Activated naive CD8-positive, alpha-beta T cell treated with anti-CD3 and anti-CD28 coated beads, Interleukin-2, amount 50 U/mL, for 16 hours (primary cell): ENCODE data around the gene SDK2.
"Not testable (repeated sequence)": the region's sequence is repeated elsewhere in the genome, so short reads cannot be mapped to it uniquely, and the experiment has no call there.

Experiments
- DNase-seq: peaks from one replicate; pipeline ENCODE4 v3.0.0-alpha.2; 2020; ENCODE audit warnings: low read depth, low spot score

Gene SDK2

DNA sequence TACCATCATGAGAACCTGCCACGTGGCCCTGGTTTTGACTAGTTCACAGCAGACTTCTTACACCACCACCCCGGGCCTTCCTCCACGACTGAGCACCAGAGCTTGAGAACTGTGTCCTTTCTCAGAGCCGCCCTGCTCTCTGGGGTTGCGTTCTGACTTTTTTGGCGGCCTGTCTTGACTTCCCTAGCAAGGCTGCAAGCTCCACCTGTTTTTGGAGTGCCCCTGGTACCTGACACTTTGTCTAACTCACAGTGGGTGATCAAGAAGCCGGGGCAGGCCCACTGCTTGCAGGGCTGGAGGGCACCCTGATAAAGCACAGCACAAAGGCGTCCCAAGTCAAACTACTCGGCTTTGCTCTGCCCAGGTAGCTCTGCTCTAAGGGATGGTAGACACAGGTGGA lies 154.3 kb downstream of the SDK2 start:
- no peak for DNase-seq

DNA sequence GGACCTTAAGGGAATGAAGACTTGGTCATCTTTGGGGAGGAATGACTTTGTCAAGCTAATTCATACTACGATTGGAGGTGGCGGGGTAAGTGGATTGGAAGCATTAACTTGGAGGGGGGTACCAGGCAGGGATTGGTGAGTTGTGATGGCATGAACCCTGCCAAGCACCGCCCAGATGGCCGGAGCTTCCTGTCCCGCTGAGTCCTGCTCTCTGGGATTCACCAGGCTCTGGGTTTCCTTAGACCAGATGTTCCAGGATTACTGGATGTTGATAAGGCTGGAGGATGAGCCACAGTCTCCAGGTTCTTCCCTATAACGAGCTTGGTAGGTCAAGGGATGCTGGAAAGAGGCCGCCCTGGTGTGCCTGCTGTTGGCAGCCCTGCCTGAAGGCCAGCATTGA lies 154.9 kb downstream of the SDK2 start:
- DNase-seq, result no peak

DNA sequence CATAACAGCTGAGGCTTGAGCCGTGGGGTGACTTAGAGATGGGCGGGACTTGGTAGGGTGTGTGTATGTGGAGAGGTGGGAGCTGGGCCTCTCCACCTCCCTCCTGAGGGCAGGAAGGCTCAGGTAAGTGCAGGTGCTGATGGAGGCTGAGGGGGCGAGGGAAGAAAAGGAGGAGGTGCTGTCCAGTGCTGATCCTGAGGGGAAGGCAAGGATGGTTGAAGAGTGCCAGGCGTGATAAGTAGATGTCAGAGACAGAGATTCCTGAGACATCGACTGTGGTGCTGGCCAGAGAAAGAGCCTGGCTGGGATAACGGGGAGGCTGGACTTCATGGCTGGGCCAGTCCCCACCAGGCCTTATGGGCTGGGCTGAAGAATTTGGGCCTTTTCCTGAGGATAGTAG lies 159.1 kb downstream of the SDK2 start:
- DNase-seq, result no peak

DNA sequence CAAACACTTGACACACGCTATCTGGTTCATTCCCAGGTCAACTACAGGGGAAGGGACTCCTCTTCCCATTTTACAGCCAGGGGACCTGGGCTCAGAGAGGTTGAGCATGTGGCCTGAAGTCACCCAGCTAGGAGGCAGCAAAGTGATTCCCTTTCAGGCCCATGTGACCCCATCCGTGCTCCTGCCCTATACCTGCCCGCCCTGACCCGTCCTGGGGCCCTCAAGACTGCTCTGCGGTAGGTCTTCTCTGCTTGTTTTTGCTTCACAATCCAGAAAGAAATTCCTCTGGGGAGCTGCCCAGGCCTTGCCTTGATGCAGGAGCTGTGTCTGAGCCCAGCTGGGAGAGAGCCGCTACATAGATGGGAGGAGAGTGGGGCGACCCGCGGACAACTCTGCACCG lies 161.4 kb downstream of the SDK2 start:
- no peak for DNase-seq

DNA sequence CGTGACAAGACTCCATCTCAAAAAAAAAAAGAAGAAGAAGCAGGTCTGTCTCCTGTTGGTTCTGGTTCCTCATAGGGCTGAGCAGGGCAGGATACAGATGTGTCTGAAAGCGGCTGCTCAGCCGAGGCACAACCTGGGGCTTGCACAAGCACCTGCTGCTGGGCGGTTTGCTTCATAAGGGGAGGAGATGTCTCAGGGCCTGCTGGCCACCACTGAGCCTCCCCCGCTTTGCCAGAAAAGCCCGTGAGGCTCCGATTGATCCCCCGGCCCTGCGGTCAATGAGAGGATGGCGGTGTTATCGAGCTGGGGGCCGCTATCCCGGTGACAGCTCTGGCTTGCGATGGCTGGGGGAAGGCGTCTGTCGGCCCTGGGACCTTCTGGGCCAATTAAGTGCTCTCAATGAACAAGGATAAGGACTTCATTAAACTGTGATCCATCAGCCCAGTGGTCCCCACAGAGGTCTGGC lies 162.0 kb downstream of the SDK2 start:
- DNase-seq, result no peak

DNA sequence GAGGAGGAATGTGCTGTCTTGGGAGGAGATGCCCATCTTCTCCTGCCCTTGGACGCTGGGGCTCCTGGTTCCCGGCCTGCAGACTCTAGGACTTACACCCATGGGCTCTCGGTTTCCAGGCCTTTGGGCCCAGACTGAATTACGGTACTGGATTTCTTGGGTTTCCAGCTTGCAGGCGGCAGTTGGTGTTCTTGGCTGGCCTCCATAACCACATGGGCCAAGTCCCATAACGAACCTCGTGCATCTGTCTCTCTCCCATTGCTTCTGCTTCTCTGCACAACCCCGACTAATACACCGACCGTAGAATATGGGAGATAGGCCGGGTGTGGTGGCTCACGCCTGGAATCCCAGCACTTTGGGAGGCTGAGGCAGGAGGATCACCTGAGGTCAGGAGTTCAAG lies 162.6 kb downstream of the SDK2 start:
- no peak for DNase-seq

DNA sequence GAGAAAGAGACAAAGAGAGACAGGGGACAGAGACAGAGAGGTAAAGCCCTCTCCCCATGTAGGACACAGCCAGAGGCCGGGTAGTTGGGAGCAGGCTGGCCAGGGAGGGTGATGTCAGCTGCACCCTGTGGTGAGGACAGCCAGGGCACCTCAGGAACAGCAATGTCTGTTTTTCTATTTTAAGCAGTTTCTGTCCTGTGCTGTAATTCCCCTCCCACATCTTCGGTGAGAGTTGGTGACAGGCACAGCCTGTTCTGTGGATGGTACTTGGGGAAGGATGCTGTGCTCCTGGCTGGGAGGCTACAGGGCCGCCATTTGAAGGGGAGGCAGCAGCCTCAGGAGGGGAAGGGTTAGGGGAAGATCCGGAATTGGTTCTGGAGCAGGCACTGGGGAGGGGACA lies 163.5 kb downstream of the SDK2 start:
- DNase-seq, result no peak

DNA sequence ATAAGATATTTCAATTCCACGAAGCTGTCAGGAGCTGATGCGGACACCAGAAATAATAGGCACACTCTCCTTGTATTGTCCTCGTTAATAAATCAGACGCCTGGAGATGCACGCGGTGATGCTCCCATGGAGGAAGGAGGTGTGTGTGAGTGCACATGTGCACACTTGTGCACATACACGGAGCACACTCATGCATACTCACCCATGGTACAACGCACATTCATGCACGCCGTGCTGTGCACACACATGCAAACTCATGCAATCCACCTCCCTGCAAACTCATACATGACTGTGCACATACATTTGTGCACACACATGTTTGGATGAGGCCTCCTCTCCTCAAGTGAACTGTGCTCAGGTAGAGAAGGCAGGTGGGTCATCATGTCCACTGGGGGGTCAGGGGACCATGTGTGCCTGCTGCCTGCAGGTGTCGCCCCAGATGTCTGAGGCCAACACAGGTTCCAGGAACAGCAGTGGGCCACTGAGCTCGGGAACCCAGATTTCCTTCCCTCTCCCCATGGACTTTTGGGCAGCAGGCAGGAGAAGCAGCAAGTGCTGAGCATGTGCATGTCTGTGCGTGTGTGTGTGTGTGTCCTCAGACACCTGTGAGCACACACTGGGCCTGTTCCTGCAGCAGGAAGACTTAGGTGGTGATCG lies 165.3 kb downstream of the SDK2 start:
- DNase-seq, result no peak

DNA sequence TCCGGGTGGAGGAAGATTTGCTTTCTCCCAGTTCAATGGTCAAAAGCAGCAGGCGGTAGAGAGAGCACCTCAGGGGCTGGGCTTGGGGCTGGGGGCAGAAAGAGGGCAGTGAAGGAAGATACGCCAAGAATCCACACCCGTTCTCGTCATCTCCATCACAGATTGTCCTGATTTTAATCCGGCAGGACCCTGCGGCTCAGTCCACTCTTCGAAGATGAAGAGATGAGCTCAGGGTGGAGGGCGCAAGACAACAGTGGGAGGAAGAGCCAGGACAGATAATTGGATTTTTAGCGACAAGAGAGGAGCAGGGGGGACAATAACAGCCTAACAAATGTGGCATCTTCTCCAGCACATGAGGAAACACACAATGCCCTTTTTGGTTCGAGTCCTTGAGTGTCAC lies 165.9 kb downstream of the SDK2 start:
- DNase-seq, result no peak

DNA sequence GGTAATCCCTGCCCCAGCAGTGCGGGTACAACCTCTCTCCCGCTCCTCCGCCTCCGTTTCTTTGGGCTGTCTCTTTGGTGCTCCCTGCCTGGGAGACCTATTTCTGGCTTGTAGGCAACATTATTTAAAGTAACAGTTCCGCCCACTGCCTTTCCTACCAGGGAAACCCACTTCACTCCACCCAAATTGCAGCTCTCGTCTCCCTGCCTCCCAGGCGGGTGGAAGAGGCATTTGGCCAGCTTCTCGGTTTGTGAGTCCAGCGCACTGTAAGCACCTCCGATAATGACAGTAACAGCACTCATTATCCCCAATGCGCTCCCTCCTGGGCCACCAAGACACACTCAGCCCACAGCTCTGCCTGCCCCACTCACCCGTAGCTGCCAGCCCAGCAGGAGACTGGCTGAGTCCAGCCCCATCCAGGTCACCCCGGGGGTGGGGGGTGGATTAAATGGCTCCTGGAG lies 167.3 kb downstream of the SDK2 start:
- DNase-seq, result no peak

DNA sequence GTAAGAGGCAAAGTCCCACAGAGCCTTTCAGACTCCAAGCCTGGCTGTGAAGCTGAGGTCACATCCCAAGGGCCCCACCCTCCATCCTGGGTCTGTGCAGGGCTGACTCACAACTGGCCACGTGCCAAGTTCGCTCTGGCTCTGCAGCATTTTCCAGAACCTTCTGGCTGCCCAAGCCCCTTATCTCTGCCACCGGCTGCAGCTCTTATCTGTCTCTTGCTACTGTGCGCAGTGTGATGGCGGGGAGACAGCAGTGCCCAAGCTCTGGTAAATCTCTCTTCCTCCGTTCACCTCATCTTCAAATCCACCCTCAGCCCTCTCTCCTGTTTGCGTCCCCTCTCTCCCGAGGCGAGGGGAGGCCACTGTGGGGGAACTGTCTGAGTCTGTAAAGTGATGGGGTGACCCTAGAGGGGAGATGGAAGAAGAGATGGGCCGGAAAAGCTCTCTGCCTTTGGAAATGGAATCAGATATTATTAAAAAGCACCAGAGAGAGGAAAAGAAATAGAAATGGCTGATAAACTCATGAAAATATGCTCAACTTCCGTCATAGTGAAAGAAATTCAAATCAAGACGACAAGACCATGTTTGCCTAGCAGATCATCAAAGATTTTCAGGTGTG lies 169.8 kb downstream of the SDK2 start:
- no peak for DNase-seq

DNA sequence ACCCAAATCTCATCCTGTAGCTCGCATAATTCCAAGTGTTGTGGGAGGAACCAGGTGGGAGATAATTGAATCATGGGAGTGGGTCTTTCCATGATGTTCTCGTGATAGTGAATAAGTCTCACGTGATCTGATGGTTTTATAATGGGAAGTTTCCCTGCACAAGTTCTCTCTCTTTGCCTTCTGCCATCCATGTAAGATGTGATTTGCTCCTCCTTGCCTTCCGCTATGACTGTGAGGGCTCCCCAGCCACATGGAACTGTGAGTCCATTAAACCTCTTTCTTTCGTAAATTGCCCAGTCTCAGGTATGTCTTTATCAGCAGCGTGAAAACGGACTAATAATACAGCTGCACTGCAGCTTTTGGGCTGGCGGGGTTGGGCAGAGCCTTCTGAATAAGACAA lies 171.5 kb downstream of the SDK2 start:
- not testable (repeated sequence) for DNase-seq

DNA sequence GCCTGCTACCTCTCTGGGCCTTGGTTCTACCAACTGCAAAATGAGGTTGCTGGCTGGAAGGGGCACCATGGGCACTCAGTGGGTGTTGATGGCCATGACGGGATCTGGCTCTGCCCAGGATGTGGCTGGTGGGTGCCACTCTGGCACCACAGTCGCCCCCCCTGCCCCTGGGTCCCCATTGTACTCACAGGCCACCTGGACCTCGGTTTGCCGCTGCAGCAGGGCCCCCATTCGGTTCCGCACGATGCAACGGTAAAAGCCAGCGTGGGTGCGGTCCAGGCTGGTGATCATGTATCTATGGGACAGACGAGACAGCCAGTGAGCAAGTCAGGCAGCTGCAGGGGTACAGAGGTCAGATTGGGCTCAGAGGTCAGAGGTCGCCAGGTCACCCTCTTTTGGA lies 172.3 kb downstream of the SDK2 start:
- DNase-seq, result no peak

DNA sequence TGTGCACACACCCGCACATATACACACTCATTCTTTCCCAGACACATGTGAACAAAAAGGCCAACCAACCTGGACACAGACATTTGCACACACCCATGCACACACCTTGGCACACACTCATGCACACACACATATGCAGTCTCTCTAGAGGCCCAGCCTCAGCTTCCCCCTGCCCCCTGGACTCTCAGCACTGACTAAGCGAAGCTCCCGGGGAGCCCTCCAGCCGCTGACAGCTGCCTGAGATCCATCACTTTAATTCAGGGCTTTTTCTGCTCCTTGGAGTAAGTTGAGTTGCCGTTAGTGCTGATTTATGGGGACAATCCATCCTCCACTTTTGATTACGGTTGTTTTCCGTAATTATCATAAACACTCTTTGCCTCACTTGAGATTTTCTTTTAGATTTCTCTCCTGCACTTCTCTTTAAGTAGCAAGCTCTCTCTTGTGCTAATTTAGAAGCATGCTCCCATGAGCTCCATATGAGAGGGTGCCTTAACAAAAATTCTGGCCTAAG lies 173.9 kb downstream of the SDK2 start:
- no peak for DNase-seq

DNA sequence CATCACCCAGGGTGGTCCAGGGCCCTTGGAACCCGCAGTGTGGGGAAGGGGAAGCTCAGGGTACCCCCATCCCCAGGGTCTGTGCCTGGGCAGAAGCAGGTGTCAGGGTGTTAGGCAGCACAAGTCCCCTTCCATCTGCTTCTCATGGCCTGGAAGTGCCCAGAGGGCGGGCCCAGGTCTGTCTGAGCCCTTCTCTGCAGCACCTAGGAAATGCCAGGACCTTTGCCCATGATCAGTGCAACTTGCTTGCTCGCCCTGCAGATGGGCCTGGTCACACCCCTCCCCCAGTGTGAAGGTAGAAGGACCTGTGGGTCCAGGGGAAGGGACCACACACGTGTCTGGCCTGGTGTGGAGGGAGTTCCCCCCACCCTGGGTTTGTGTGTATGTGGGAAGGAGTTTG lies 174.9 kb downstream of the SDK2 start:
- no peak for DNase-seq

DNA sequence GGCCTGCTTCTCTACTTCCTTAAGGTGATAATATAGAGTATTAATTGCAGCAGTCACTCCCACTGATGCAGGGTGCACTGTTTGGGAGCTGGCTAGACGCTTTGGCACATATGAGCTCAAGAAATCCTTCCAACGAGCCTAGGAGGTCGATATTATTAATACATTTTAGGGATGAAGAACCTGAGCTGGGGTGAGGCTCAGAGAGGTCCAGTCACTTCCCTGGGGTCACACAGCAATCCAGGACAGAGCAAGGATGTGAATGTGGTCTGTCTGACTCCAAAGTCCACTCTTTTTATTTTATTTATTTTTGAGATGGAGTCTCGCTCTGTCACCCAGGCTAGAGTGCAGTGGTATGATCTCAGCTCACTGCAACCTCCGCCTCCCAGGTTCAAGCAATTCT lies 176.0 kb downstream of the SDK2 start:
- no peak for DNase-seq

DNA sequence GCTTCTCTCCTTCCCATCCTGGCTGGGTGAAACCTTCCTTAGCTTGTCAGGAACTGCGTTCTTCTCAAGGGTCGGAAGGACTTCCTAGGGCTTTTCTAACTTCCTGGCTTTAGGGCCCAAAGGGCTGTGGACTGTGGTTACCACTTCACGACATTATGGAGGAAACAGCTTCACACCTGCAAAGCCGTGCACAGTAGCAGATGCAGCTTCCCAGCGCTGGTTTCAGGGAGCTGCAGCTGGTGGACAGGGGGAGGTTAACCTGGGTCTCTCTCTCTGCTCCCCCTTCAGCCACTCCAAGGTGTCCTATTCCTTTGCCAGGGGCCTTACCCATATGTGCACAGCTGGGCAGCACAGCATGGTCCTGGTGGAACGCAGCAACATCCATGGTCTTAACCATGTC lies 176.6 kb downstream of the SDK2 start:
- DNase-seq, result no peak

DNA sequence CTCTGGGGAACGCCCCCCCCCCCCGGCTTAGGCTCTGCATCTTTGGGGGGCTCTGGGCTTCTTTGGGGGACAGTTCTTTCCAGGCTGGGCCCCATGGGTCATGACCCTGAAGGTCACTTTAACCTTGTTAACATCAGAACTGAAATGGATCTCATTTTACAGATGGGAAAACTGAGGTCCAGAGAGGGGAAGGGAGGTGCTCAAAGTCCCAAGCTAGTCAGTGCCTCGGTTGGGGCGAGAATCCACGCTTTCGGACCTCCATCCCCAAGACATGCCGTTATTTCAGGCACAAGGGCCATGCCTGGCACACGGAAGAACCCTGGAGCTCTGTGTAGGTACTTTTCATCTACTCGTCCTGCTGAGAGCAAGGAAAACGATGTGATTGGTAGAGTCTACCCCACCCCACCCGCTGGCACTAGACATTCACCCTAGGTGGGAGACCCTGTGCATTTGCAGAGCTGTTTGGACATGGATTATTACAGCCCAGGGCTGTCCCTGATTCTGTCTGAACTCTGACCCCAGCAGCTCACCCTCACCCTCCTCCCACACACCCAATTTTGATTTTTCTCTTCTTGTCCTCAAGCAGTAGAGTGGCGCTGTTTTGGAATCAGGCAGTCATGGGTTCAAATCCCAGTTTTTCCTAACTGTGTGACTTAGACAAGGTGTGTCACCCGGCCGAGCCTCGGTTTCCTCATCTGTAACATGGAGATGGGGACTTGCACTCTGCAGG lies 177.4 kb downstream of the SDK2 start:
- no peak for DNase-seq

DNA sequence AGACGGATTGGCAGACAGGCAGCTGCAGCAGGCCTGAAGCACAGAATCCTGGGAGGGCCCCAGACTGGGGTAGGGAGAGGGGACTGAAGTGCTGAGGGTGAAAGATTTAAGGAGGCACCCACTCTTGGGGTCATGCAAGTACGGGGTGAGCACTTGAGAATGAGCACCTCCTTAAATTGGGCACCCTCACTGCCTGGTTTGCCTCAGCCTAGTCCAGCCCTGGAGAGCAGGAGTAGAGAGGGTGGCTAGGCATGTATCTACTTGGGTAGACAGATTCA lies 178.4 kb downstream of the SDK2 start:
- DNase-seq, result no peak

DNA sequence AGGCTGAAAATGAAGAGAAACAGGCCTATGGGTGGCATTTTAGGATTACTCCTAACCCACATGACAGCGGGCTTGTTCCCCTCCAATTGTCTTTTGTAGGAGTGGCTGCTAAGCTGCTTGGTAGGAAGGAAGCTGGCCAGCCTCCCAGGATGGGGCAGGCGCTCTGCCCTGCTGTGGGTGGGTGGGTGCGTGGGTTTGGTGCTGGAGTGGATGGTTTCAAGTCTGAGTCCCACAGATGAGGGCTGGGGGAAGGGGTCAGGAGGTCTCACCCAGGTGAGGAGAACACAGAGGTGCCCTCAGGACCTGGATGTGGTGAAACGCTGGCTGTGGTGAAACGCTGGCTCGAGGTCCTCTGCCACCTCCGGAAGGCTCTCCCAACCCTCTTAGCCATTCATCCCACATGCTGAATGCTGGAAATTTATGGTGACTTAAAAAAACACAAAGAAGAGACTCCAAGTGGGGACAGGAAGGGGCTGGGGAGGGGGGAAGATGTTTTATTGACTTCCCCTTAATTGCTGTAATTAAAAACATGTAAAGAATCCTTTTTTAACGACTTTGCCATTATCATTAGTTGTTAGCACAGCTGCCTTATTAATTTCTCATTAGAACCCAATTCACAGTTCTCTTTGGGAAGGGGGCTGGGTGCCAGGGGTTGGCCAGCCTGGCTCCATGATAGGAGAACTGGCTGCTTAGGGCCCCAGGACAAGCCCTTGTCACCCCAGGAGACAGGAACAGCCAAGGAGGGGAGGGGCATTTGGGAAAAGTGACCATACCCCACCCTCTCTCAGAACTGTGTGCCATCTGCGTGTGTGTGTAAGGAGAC lies 178.9 kb downstream of the SDK2 start:
- DNase-seq, result no peak

DNA sequence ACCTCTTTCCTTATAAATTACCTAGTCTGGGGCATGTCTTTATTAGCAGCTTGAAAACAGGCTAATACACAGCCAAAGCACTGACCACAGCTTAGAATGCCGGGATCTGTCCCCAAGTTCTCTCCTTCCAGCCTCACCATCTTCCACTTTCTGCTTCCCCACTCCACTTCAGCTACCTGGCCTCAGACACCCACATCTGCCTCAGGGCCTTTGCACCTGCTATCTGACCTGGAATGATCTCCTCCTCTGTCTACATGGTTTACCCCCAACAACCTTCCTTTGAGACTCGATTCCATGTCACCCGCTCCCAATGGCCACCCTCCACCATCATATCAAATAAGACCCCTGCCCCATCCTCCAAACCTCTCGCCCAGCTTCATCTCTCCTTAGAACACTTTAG lies 179.8 kb downstream of the SDK2 start:
- DNase-seq, result no peak

DNA sequence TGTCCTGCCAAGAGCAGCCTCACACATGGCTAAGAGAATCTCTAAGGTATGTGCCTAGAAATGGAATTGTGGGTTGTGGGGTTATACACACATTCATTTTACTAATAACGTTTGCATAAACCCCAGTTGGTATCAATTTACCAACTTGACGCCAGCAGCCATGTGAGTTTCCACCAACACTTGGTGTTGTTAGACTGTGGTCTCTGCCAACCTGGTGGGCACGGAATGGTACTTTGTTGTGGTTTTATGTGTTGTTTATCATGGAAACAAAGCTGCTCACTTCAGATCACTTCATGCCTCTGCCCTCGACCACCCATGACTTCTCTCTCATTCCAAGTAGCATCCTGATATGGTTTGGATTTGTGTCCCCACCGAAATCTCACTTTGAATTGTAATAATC lies 180.4 kb downstream of the SDK2 start:
- DNase-seq, result no peak
